NB4 (cell line): ENCODE data around the gene HNF1B.

ENCODE experiments used
- MYC ChIP-seq: IDR thresholded peaks from 2 replicates; pipeline ENCODE4 v1.6.1; 2011; ENCODE audit warnings: low read depth, low read length
- POLR2A ChIP-seq: IDR thresholded peaks from 2 replicates; pipeline ENCODE4 v1.6.1; 2011; ENCODE audit warnings: mild to moderate bottlenecking; ENCODE audit not compliant: insufficient read length; ENCODE audit errors: extremely low read depth

DNA sequence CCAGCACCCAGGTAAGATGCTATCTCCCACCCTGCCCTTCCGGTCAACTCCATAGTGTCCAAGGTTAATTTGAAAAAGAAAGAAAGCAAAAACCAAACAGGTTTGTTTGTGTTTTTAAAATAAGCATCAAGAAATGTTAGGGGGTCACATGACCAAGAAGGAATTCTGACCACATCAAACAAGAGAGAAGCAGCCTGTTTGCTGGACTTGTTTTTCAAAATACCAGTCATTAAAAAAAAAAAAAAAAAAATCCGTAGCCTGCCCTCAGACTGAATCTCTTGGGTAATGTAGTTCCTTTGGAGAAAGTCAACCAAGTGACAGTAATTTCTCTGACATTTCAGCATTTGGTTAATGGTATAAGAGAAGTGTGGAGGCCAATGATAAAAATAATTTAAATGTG is 38.4 kb downstream of the HNF1B start:
- TF ChIP-seq POLR2A (no peak), MYC (no peak)
